Upper lobe of left lung (tissue), 6 donors: ENCODE data around the gene SLC50A1. TPM values are rescaled to one million over a fixed set of nuclear protein-coding genes. Genes with fewer than 3 reads are reported as not detected.

Experiments used
- ATAC-seq, 2 donors: fragments of 200-7000 bp; cut with Tn5 transposase; one replicate each; pipeline ENCODE4 v1.9.1; 2022; ENCODE audit warnings: mild to moderate bottlenecking in 2 of 2, moderate library complexity in 2 of 2; ENCODE audit not compliant: low FRiP score in 2 of 2
- DNase-seq, 2 donors: peaks; one replicate each; pipeline ENCODE4 v3.0.0-alpha.2; 2019 to 2020
- H3K27ac ChIP-seq, 4 donors: fragments of 200-600 bp; sonication (generic); one replicate each; pipeline ENCODE4 v1.5.1; 2016 to 2019
- H3K27me3 ChIP-seq, 4 donors: fragments of 200-600 bp; sonication (generic); one replicate each; pipeline ENCODE4 v1.5.1; 2017 to 2019
- H3K36me3 ChIP-seq, 4 donors: fragments of 200-600 bp; sonication (generic); one replicate each; pipeline ENCODE4 v1.5.1; 2016 to 2019
- H3K4me1 ChIP-seq, 4 donors: fragments of 200-600 bp; sonication (generic); one replicate each; pipeline ENCODE4 v1.5.1; 2018 to 2019
- H3K4me3 ChIP-seq, 4 donors: fragments of 200-600 bp; sonication (generic); one replicate each; pipeline ENCODE4 v1.5.1; 2017 to 2019; ENCODE audit warnings: mild to moderate bottlenecking in 2 of 4, moderate library complexity in 1 of 4
- H3K9me3 ChIP-seq, 4 donors: fragments of 200-600 bp; sonication (generic); one replicate each; pipeline ENCODE4 v1.5.1; 2018 to 2019
- EP300 ChIP-seq, 4 donors: sonication (generic); formaldehyde crosslinking; IDR thresholded peaks; one replicate each; pipeline ENCODE4 v1.5.1; 2017; ENCODE audit warnings: antibody characterized with exemption in 4 of 4, control low read depth in 2 of 4
- POLR2A ChIP-seq, 4 donors: fragments of 450-650 bp; IDR thresholded peaks; one replicate each; pipeline ENCODE4 v1.5.1; 2016 to 2017; ENCODE audit warnings: antibody characterized with exemption in 4 of 4, mild to moderate bottlenecking in 2 of 4
- POLR2AphosphoS5 ChIP-seq, 2 donors: sonication (generic); formaldehyde crosslinking; IDR thresholded peaks; one replicate each; pipeline ENCODE4 v1.5.1; 2017; ENCODE audit warnings: antibody characterized with exemption in 2 of 2
- WGBS, 2 donors: methylation state at CpG; one replicate each; pipeline ENCODE4 v1.1.5; 2017 to 2018; 5-methylcytosine and 5-hydroxymethylcytosine counted together
- total RNA-seq, 6 donors: library from RNA; depleted of rRNA in 4 of 6; stranded (reverse); fragments of >200 nt in 4 of 6; gene quantifications; one replicate each; pipeline versions ENCODE4 v1.1.0 to v1.2.1, GENCODE V29; 2016 to 2021
- TF ChIP-seq, protein P1 (sequence below), 6 experiments: fragments of 450-650 bp in 4 of 6; fragments of 200-600 bp in 2 of 6; sonication (generic) in 2 of 6; IDR thresholded peaks; one replicate each; pipeline ENCODE4 v1.5.1; 2016 to 2019; ENCODE audit warnings: antibody characterized with exemption in 6 of 6
- donor health status: DM: no; HTN: no; CAD: no; lungs with moderate emphysema.
- donor health status: DM: no; HTN: yes; CAD: no; lungs with severe emphysema.

The SLC50A1 gene
- total RNA-seq, 6 donors from 2014 or later = 19.9 to 49.9 (median 42.7) TPM

GRCh38 chr1:155134322-155134721 lies 1.3 kb upstream of the SLC50A1 start:
- H3K9me3 ChIP-seq = no peaks in the 10 kb centered on the region
- no peak for TF ChIP-seq POLR2A (IDR thresholded peaks at IDR 0.05)
- TF ChIP-seq, protein P1, sequence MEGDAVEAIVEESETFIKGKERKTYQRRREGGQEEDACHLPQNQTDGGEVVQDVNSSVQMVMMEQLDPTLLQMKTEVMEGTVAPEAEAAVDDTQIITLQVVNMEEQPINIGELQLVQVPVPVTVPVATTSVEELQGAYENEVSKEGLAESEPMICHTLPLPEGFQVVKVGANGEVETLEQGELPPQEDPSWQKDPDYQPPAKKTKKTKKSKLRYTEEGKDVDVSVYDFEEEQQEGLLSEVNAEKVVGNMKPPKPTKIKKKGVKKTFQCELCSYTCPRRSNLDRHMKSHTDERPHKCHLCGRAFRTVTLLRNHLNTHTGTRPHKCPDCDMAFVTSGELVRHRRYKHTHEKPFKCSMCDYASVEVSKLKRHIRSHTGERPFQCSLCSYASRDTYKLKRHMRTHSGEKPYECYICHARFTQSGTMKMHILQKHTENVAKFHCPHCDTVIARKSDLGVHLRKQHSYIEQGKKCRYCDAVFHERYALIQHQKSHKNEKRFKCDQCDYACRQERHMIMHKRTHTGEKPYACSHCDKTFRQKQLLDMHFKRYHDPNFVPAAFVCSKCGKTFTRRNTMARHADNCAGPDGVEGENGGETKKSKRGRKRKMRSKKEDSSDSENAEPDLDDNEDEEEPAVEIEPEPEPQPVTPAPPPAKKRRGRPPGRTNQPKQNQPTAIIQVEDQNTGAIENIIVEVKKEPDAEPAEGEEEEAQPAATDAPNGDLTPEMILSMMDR (IDR thresholded peaks at IDR 0.05) = no peak
- TF ChIP-seq EP300 (IDR thresholded peaks at IDR 0.05) = no peak
- no peak for TF ChIP-seq POLR2AphosphoS5 (IDR thresholded peaks at IDR 0.05)
- H3K27me3 ChIP-seq = no peaks in the 10 kb centered on the region
- H3K4me1 ChIP-seq = peaks cover 54 to 75% (median 57%) of the 10 kb centered on the region in 4 donors
- peak overlapping the region; percentile 96 to 98 (median 98) for H3K27ac ChIP-seq
- H3K36me3 ChIP-seq = peaks cover 15 to 45% (median 30%) of the 10 kb centered on the region in 4 donors
- no peak for DNase-seq
- no peak for ATAC-seq
- WGBS, 2 donors = 50 to 55% methylated on average over 1 of the region's 1 CpG
- H3K4me3 ChIP-seq = peak overlapping the region in 3 of 4 donors; percentile 55 to 67 (median 66)

- Histone ChIP-seq H3K27me3 (no peaks in the 10 kb centered on the region), H3K36me3 (peaks cover 15 to 45% (median 30%) of the 10 kb centered on the region in 4 donors), H3K27ac (peak overlapping the region; percentile 96 to 98 (median 98)), H3K4me3 (peak overlapping the region; percentile 39 to 67 (median 60)), H3K4me1 (peaks cover 59 to 79% (median 62%) of the 10 kb centered on the region in 4 donors), H3K9me3 (no peaks in the 10 kb centered on the region)
- TF ChIP-seq, protein P1 (IDR thresholded peaks at IDR 0.05) = no peak
- TF ChIP-seq POLR2AphosphoS5 (IDR thresholded peaks at IDR 0.05) = peak; percentile 75 to 92
- peak in 2 of 4 donors; percentile 22 to 93 for TF ChIP-seq EP300 (IDR thresholded peaks at IDR 0.05)
- peak in 2 of 4 donors; percentile 4 to 42 for TF ChIP-seq POLR2A (IDR thresholded peaks at IDR 0.05)
- ATAC-seq = peak; percentile 90 to 92
- WGBS, 2 donors = 6 to 9% methylated on average over 18 of the region's 18 CpGs
- peak; percentile 93 to 97 for DNase-seq
These were observed 705 bp upstream of the SLC50A1 start for GRCh38 chr1:155134880-155135414.

GRCh38 chr1:155136748-155137147 lies 1.1 kb downstream of the SLC50A1 start:
- ATAC-seq = no peak
- peaks cover 15 to 36% (median 25%) of the 10 kb centered on the region in 4 donors for H3K36me3 ChIP-seq
- peak in 1 of 2 donors; percentile 43 for DNase-seq
- H3K4me1 ChIP-seq = peaks cover 55 to 70% (median 57%) of the 10 kb centered on the region in 4 donors
- no peaks in the 10 kb centered on the region for H3K27me3 ChIP-seq
- TF ChIP-seq, protein P1 (IDR thresholded peaks at IDR 0.05) = no peak
- TF ChIP-seq EP300 (IDR thresholded peaks at IDR 0.05) (no peak), POLR2A (IDR thresholded peaks at IDR 0.05) (no peak), POLR2AphosphoS5 (IDR thresholded peaks at IDR 0.05) (no peak)
- WGBS, 2 donors = 26 to 40% methylated on average over 1 to 6 of the region's 6 CpGs
- peak overlapping the region; percentile 96 to 98 (median 98) for H3K27ac ChIP-seq
- no peaks in the 10 kb centered on the region for H3K9me3 ChIP-seq
- H3K4me3 ChIP-seq = peak overlapping the region in 3 of 4 donors; percentile 55 to 67 (median 66)

- Histone ChIP-seq H3K4me1 (peaks cover 49 to 65% (median 52%) of the 10 kb centered on the region in 4 donors), H3K27ac (peak overlapping the region; percentile 96 to 98 (median 98))
- 83 to 90% methylated on average over 6 of the region's 6 CpGs for WGBS, 2 donors
These were observed 1.7 kb downstream of the SLC50A1 start for GRCh38 chr1:155137154-155137949.

More at GRCh38 chr1:155137154-155137949, 1.7 kb downstream of the SLC50A1 start:
- no peaks in the 10 kb centered on the region for H3K27me3 ChIP-seq
- H3K4me3 ChIP-seq = peak overlapping the region in 2 of 4 donors; percentile 55 to 67
- no peak for ATAC-seq
- H3K9me3 ChIP-seq = no peaks in the 10 kb centered on the region
- no peak for DNase-seq
- peaks cover 15 to 30% (median 20%) of the 10 kb centered on the region in 4 donors for H3K36me3 ChIP-seq
- TF ChIP-seq POLR2A (IDR thresholded peaks at IDR 0.05) = no peak
- TF ChIP-seq EP300 (IDR thresholded peaks at IDR 0.05) = no peak
- TF ChIP-seq, protein P1 (IDR thresholded peaks at IDR 0.05) = no peak
- no peak for TF ChIP-seq POLR2AphosphoS5 (IDR thresholded peaks at IDR 0.05)
